Liver (tissue), 3 donors: Measurements from ENCODE around the gene TP53I13.

Experiments used
- FOXA2 ChIP-seq: IDR thresholded peaks from 2 replicates; pipeline ENCODE4 v1.6.1; 2016; ENCODE audit warnings: antibody characterized with exemption
- RAD21 ChIP-seq, 2 donors: IDR thresholded peaks; 2 replicates each; pipeline ENCODE4 v1.6.1; 2016; ENCODE audit warnings: antibody characterized with exemption in 2 of 2, mild to moderate bottlenecking in 2 of 2
- SP1 ChIP-seq: IDR thresholded peaks from 2 replicates; pipeline ENCODE4 v1.6.1; 2018; ENCODE audit warnings: antibody characterized with exemption, mild to moderate bottlenecking
- YY1 ChIP-seq: IDR thresholded peaks from 2 replicates; pipeline ENCODE4 v1.6.1; 2016; ENCODE audit warnings: antibody characterized with exemption, mild to moderate bottlenecking
- TF ChIP-seq, protein P1 (sequence below): fragments of 150-350 bp; IDR thresholded peaks from 2 replicates; pipeline ENCODE4 v1.5.1; 2017; ENCODE audit warnings: improper control_type of control experiment, low read depth, low read length; ENCODE audit not compliant: missing input control
- TF ChIP-seq, protein P2 (sequence below): IDR thresholded peaks from 2 replicates; pipeline ENCODE4 v1.6.1; 2016; ENCODE audit warnings: antibody characterized with exemption
- TF ChIP-seq, protein P3 (sequence below): IDR thresholded peaks from 2 replicates; pipeline ENCODE4 v1.6.1; 2016; ENCODE audit warnings: antibody characterized with exemption, mild to moderate bottlenecking
- TF ChIP-seq, protein P4 (sequence below): IDR thresholded peaks from 2 replicates; pipeline ENCODE4 v1.6.1; 2016; ENCODE audit warnings: antibody characterized with exemption
- donor health status: healthy.
- donor health status: healthy.

DNA sequence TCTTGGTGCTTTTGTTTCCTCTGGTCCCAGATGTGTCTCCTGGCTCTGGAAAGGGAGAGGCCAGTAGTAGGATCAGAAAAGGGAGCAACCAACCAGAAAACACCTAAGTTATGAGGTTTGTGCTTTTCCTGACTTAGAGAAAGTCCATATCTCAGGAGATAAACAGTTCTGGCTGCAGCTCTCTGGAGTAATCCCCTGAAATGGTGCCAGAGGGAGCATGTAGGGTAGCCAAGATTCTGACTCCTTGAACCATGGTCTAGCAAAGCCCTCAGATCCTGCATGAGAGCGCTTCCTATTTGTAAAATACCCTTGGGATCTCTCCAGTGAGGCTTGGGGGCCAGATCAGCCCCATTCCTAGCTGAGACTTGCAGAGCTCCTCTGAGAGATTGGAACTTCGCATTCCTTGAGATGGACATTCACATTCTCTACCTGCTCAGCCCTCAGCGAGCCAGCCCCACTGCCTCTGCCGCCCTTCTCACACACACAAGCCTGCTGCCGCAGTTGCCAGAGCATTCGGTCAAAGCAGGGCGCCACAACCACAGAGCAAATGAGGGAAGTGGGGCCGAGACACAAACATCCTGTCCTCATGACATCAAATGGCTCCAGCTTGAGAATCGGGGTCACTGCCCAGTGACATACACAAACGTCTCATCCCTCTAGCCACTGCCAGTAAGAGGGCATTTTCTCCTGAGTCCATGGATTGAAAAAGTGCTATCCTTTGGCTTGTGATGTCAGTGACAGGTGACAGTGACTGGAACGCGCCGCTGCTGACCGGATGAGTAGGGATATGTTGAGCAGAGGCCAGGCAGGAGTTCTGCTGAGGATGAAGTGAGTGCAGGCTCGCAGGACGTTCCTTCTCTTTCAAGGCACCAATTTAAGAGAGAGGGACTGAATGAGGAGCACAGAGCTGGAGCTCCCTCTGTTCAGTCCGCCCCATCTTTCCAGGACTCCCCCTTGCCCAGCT is 6.7 kb upstream of the TP53I13 start:
- no peak for TF ChIP-seq RAD21 (IDR thresholded peaks at IDR 0.05)
- no peak for TF ChIP-seq SP1
- TF ChIP-seq, protein P1, sequence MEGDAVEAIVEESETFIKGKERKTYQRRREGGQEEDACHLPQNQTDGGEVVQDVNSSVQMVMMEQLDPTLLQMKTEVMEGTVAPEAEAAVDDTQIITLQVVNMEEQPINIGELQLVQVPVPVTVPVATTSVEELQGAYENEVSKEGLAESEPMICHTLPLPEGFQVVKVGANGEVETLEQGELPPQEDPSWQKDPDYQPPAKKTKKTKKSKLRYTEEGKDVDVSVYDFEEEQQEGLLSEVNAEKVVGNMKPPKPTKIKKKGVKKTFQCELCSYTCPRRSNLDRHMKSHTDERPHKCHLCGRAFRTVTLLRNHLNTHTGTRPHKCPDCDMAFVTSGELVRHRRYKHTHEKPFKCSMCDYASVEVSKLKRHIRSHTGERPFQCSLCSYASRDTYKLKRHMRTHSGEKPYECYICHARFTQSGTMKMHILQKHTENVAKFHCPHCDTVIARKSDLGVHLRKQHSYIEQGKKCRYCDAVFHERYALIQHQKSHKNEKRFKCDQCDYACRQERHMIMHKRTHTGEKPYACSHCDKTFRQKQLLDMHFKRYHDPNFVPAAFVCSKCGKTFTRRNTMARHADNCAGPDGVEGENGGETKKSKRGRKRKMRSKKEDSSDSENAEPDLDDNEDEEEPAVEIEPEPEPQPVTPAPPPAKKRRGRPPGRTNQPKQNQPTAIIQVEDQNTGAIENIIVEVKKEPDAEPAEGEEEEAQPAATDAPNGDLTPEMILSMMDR: no peak
- TF ChIP-seq, protein P2, sequence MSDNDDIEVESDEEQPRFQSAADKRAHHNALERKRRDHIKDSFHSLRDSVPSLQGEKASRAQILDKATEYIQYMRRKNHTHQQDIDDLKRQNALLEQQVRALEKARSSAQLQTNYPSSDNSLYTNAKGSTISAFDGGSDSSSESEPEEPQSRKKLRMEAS: no peak
- TF ChIP-seq, protein P3, sequence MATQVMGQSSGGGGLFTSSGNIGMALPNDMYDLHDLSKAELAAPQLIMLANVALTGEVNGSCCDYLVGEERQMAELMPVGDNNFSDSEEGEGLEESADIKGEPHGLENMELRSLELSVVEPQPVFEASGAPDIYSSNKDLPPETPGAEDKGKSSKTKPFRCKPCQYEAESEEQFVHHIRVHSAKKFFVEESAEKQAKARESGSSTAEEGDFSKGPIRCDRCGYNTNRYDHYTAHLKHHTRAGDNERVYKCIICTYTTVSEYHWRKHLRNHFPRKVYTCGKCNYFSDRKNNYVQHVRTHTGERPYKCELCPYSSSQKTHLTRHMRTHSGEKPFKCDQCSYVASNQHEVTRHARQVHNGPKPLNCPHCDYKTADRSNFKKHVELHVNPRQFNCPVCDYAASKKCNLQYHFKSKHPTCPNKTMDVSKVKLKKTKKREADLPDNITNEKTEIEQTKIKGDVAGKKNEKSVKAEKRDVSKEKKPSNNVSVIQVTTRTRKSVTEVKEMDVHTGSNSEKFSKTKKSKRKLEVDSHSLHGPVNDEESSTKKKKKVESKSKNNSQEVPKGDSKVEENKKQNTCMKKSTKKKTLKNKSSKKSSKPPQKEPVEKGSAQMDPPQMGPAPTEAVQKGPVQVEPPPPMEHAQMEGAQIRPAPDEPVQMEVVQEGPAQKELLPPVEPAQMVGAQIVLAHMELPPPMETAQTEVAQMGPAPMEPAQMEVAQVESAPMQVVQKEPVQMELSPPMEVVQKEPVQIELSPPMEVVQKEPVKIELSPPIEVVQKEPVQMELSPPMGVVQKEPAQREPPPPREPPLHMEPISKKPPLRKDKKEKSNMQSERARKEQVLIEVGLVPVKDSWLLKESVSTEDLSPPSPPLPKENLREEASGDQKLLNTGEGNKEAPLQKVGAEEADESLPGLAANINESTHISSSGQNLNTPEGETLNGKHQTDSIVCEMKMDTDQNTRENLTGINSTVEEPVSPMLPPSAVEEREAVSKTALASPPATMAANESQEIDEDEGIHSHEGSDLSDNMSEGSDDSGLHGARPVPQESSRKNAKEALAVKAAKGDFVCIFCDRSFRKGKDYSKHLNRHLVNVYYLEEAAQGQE: no peak
- TF ChIP-seq FOXA2: no peak
- no peak for TF ChIP-seq YY1
- TF ChIP-seq, protein P4, sequence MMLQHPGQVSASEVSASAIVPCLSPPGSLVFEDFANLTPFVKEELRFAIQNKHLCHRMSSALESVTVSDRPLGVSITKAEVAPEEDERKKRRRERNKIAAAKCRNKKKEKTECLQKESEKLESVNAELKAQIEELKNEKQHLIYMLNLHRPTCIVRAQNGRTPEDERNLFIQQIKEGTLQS: no peak
